ENCODE results near the gene SLC2A4.

The SLC2A4 gene

DNA sequence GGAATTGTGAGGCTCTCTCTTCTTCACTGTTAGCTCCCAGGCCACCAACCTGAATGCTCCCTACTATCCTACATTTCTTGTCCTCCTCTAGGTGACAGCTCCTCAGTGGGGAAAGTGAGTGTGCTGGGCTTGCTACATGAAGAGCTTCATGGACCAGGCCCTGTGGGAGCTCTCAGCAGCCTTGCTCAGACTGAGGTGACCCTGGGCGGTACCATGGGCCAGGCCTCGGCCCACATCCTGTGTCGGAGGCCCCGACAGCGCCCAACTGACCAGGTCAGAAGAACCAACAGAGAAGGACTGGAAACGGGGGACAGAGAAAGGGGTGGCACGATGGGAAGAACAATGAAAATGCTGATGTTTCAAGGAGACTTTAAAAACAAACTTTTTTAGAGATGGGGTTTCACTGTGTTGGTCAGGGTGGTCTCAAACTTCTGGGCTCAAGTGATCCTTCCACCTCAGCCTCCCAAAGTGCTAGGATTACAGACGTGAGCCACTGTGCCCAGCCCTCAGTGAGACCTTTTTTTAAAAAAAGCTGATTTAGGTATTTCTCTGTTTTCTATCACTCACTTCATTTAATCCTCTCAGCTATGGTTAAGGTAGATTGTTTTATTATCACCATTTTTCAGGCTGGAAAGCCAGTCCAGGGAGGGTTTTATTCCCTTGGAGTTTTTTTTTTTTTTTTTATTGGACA, 24.6 kb upstream of the SLC2A4 start:
- H3K36me3 ChIP-seq = peaks cover 66% of the 10 kb centered on the region

DNA sequence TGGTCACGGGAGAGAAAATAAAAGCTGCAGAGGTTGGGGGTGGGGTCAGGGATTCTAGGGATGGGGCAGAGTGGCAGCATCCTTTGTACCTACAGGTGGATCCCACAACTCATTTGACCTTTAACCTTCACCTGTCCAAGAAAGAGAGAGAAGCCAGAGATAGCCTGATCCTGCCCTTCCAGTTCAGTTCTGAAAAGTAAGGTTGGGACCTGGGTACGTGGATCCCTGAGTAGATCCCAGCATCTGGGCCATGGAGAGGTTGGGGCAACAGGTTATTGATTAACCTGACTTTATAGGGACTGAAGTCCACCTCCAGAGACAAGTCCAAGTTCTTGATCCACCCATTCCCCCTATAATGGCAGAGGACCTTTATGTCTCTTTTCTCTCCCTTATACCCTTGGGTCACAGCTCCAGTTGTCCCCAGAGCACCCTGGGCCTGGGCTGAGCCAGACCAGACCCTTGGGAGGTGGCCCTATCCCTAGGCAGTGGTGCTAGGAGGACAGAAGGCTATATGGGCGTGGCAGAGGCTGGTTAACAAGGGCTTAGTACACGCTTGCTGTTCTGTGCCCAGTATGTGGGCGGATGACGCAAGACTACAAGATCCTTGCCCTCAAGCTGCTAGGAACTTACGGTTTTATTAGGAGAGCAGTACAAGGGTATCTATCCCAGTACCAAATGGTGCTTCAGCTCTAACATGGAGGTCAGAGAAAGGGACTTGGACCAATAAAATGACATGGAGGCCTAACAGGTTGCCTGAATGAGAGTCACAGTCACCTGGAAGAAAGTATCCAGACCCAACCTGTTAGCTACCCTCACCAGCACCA, 22.6 kb upstream of the SLC2A4 start:
- H3K27ac ChIP-seq = no peak overlapping the region
- no peak overlapping the region for H3K9ac ChIP-seq
- peaks cover 53% of the 10 kb centered on the region for H3K27me3 ChIP-seq
- H3K36me3 ChIP-seq = peaks cover 65% of the 10 kb centered on the region
- TF ChIP-seq Cebpa-rat (IDR thresholded peaks at IDR 0.05) = peak; percentile 37; the same call in 1 of the 2 replicates
- H3K9me3 ChIP-seq = no peaks in the 10 kb centered on the region
- H3K4me2 ChIP-seq = no peak overlapping the region
- H3K4me1 ChIP-seq = peaks cover 29% of the 10 kb centered on the region
- H3K4me3 ChIP-seq = no peak overlapping the region
- H4K20me1 ChIP-seq = peaks cover 52% of the 10 kb centered on the region

More for the DNA sequence above, 24.6 kb upstream of the SLC2A4 start:
- no peak overlapping the region for H3K4me2 ChIP-seq
- no peak overlapping the region for H3K4me3 ChIP-seq
- TF ChIP-seq Cebpa-rat (IDR thresholded peaks at IDR 0.05) = no peak
- H3K27ac ChIP-seq = no peak overlapping the region
- peaks cover 35% of the 10 kb centered on the region for H4K20me1 ChIP-seq
- peaks cover 24% of the 10 kb centered on the region for H3K4me1 ChIP-seq
- H3K27me3 ChIP-seq = peaks cover 33% of the 10 kb centered on the region
- no peak overlapping the region for H3K9ac ChIP-seq
- H3K9me3 ChIP-seq = no peaks in the 10 kb centered on the region

DNA sequence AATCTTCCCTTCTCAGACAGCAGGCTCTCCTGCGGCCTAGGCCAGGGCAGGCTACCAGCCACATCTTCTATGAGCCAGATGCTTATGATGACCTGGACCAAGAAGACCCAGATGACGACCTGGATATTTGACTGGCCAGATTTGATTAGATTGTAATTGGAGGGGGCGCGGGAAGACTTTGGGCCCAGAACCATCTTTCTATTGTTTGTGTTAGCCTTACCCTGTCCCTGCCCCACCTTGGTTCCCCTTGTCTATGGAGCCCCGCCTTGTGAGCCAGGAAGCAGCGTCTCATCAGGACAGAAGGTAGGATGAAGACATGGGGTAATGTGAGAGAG, 22.0 kb upstream of the SLC2A4 start:
- Histone ChIP-seq H3K27ac (no peak overlapping the region), H3K4me1 (peaks cover 29% of the 10 kb centered on the region), H3K4me2 (no peak overlapping the region), H3K9ac (no peak overlapping the region), H3K9me3 (no peaks in the 10 kb centered on the region), H3K27me3 (peaks cover 59% of the 10 kb centered on the region), H3K36me3 (peaks cover 60% of the 10 kb centered on the region), H3K4me3 (no peak overlapping the region), H4K20me1 (peaks cover 52% of the 10 kb centered on the region)
- TF ChIP-seq Cebpa-rat (IDR thresholded peaks at IDR 0.05) = no peak

DNA sequence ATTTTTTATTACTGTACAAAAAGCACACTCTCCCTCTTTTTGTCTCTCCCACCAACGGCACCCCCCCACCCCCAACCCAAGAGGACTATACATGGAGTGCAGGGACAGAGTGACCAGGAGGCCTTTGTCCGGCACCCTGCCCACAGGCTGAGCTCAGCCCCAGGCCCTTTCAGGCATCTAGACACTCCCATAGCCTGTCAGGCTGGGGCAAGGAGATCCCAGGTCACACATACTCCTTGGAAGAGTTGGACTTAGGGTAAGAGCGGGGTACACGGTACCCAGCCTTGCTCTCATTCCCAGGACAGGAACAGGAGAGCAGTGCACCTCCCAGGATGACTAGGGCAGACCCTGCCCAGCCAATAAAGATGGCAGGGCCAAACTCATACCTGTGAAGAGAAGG, 21.4 kb upstream of the SLC2A4 start:
- Histone ChIP-seq H3K4me2 (no peak overlapping the region), H3K27ac (no peak overlapping the region), H3K4me3 (no peak overlapping the region), H4K20me1 (peaks cover 52% of the 10 kb centered on the region), H3K9ac (no peak overlapping the region), H3K36me3 (peaks cover 53% of the 10 kb centered on the region), H3K4me1 (peaks cover 29% of the 10 kb centered on the region), H3K27me3 (peaks cover 65% of the 10 kb centered on the region), H3K9me3 (no peaks in the 10 kb centered on the region)
- no peak for TF ChIP-seq Cebpa-rat (IDR thresholded peaks at IDR 0.05)

DNA sequence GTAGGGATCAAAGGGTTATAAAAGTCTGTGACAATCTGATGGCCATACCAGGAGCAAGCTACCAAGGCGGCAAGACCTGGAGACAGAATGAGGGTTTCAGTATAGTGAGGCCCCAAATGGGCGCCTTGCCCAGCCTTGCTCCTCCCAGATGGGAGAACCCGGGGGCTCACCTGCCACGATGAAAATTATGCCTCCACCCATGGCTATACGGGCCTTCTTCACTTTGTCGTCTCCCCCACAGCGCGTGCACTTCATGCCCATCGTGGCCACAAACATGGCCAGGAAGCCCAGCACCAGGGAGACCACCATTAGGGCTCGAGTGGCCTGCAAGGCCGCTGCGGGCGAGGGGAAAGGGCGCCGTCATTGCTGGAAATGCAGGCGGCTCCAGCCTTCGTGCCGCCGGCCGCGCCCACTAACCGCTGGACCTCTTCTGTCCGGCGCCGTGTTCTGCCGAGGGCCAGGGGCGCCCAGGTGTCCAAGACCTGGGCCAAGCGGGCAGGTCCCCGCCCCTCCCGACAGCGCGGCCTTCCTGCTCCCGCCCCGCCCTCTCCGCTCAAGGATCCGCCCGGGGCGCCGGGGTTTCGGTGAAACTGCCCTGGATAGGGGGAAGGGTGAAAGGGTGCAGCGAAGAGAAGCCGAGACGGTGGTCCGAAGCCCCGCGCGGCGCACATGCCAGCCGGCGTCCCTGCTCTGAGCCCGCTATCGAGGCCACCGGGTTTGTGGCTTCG, 20.7 kb upstream of the SLC2A4 start:
- Histone ChIP-seq H3K4me3 (peak overlapping the region; percentile 57), H4K20me1 (peaks cover 52% of the 10 kb centered on the region), H3K9ac (0 out of 2 replicates have a peak overlapping the region, but pooled peaks have one; percentile 34), H3K9me3 (no peaks in the 10 kb centered on the region), H3K27ac (no peak overlapping the region), H3K4me1 (peaks cover 29% of the 10 kb centered on the region), H3K27me3 (peaks cover 65% of the 10 kb centered on the region), H3K36me3 (peaks cover 47% of the 10 kb centered on the region), H3K4me2 (peak overlapping the region; percentile 76)
- TF ChIP-seq Cebpa-rat (IDR thresholded peaks at IDR 0.05) = no peak

DNA sequence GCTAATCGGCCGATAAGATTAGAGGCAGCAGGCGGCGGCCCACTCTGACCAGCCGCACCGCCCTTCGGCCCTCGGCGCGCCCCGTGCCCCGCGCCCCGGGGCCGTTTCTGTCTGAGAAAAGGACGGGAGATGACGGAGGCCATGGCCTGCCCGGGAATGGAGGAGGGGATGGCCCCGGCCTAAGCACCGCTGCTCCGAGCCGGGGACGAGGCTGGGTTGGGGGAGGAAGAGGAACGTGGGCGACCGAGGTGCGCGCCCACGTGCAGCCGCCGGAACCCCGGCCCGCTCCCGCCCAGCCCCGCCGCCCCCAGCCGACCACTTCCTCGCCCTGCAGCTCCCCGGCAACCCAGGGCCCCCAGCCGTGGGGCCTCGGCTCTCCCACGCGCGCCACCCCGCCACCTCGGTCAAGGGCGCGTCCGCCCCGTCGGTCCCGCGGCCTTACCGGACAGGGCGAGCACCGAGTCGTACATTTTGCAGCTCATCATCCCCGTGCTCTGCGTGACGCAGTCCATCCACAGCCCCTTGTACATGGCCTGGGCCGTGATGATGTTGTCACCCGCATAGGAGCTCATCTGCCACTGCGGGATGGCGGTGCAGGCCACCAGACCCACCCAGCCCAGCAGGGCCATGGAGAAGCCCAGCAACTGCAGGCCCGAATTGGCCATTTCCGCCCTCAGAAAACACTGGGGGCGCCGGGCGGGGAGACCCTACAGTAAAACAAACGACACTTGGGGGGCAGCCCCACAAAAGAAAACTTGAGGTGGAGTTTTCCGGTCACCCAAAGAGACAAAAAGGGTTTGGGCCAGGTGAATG, 19.9 kb upstream of the SLC2A4 start:
- Histone ChIP-seq H3K4me2 (peak overlapping the region; percentile 76), H3K27ac (no peak overlapping the region)
- no peak for TF ChIP-seq Cebpa-rat (IDR thresholded peaks at IDR 0.05)

DNA sequence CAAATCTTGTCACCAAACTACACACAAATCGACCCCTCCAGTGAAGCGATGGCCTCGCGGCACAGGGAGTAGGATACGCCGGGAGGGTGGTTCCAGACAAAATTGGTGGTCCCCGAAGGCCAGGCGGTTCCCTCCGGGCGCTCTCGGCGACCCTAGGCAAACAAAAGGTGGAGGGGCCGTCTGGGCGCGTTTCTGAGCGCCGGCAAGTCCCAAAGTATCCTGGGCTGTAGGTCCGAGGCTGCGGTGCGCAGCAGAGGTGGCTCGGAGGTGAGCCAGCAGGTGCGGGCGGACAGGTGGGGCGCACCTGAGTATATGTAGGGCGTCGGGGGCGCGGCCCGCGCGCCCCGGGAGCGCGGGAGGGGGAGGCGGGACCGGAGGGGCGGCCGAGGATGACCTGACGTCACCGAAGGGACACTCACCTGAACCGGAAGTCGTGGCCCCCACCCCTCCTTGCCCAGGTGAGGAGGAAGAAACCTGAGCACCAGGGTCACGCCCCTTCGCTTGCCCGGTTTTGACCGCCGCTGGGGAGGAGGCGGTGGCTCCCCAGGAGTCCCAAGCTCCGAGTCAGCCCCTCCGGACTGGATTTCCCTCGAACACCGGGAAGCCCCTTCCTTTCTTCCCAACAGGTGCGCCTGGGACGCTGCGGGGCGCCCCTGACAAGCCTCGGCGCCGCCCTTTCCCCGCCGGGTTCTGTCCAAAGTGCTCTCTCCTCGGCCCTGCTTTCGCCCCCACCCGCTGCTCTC, 19.2 kb upstream of the SLC2A4 start, which contains the start of gene CLDN7:
Gene CLDN7 (minus strand): TSS at position 287 of the 743 bp plus-strand sequence. CDS start 435 bp downstream, outside the sequence.
- H3K9ac ChIP-seq = 0 out of 2 replicates have a peak within 1 kb of the TSS, but pooled peaks have one; percentile 34
- H3K4me2 ChIP-seq = peak within 1 kb of the TSS; percentile 76
- TF ChIP-seq Cebpa-rat (IDR thresholded peaks at IDR 0.05) = no peak
- H3K4me3 ChIP-seq = peak within 1 kb of the TSS; percentile 57
- peaks cover 65% of the 10 kb centered on the region for H3K27me3 ChIP-seq
- H4K20me1 ChIP-seq = peaks cover 52% of the 10 kb centered on the region
- peaks cover 29% of the 10 kb centered on the region for H3K4me1 ChIP-seq
- H3K27ac ChIP-seq = no peak within 1 kb of the TSS
- peaks cover 31% of the 10 kb centered on the region for H3K36me3 ChIP-seq
- no peaks in the 10 kb centered on the region for H3K9me3 ChIP-seq

More for the DNA sequence above, 19.9 kb upstream of the SLC2A4 start:
- H3K27me3 ChIP-seq = peaks cover 65% of the 10 kb centered on the region
- peak overlapping the region; percentile 57 for H3K4me3 ChIP-seq
- peaks cover 52% of the 10 kb centered on the region for H4K20me1 ChIP-seq
- 0 out of 2 replicates have a peak overlapping the region, but pooled peaks have one; percentile 34 for H3K9ac ChIP-seq
- H3K9me3 ChIP-seq = no peaks in the 10 kb centered on the region
- H3K4me1 ChIP-seq = peaks cover 29% of the 10 kb centered on the region
- H3K36me3 ChIP-seq = peaks cover 39% of the 10 kb centered on the region

DNA sequence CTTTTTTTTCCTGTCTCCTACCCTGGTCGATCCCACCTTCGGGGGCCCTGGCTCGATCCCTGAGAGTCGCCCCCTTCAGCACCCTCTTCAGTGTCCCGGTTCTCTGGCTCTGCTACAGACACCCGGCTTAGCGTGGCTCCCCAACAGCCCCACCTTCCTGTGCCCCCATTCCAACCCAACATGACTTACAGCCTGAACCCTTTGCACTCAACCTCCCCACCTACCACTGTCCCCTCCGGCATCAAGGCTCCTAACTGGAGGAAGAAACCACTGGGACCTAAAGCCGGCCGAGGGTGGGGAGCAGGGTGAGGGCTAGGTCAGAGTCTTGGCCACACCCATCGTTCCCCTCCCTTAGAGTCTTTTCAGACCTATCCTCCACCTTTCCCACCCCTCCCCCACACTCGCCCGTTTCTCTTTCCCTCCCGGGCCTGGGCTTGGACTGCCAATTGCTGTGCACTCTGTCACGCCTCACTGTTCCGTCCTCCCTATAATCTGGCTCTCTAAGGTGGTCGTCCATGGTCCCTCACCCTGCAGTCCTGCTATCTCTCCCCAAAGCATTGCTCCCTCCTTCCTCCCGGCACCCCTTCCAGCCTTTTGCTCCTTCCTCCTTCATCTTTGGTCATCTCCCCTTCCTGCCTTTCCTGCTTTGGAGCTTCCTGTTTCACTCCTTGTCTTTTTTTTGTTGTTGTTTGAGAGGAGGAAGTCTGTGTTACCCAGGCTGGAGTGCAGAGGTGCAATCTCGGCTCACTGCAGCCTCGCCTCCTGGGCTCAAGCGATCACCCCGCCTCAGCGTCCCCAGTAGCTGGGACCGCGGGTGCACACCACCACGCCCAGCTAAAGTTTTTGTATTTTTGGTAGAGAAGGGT, 18.4 kb upstream of the SLC2A4 start:
- Histone ChIP-seq H3K4me3 (no peak overlapping the region), H3K9me3 (no peaks in the 10 kb centered on the region), H3K4me2 (peak overlapping the region; percentile 32; the same call in 1 of the 2 replicates), H3K4me1 (peaks cover 29% of the 10 kb centered on the region), H3K27ac (no peak overlapping the region), H4K20me1 (peaks cover 52% of the 10 kb centered on the region), H3K27me3 (peaks cover 65% of the 10 kb centered on the region), H3K9ac (no peak overlapping the region), H3K36me3 (peaks cover 23% of the 10 kb centered on the region)
- TF ChIP-seq Cebpa-rat (IDR thresholded peaks at IDR 0.05) = no peak

Measured in BLaER1 (cell line).